K562 (cell line): ENCODE measurements around the gene BFSP2. TPM values are rescaled to one million over a fixed set of nuclear protein-coding genes. Genes with fewer than 3 reads are reported as not detected.

Experiments
- ATAC-seq: fragments of 200-7000 bp; cut with Tn5 transposase; 3 replicates; pipeline ENCODE4 v1.9.1; 2020; ENCODE audit warnings: moderate library complexity
- BruUV-seq: library from RNA; stranded (reverse); fragments of 400-500 nt; replicated peaks from 2 replicates; lab custom pipeline; 2021; lab: Mats Ljungman, UMichigan
- CTCF ChIA-PET: fragments of 300-600 bp; formaldehyde crosslinking; extraction: SDS; loops from one replicate; lab custom pipeline; 2021; ENCODE audit warnings: low intra/inter-chr PET ratio; lab: Yijun Ruan, JAX
- POLR2A ChIA-PET: fragments of 300-600, 350-650 bp; sonication (Branson Sonifier 250); formaldehyde crosslinking; extraction: SDS; loops from one replicate; lab custom pipeline; 2021; ENCODE audit warnings: antibody characterized with exemption, inconsistent platforms; lab: Yijun Ruan, JAX
- DNase-seq, 4 experiments: peaks; one replicate each; pipeline versions ENCODE4 v3.0.0 to v3.0.0-alpha.2; 2011 to 2018; ENCODE audit warnings: low spot score in 3 of 4, mixed read lengths in 3 of 4; ENCODE audit errors: extremely low read depth in 1 of 4
- FAIRE-seq: peaks from 2 replicates; lab custom pipeline; 2011; peaks lifted over from hg19 to GRCh38; lab: Jason Lieb, UNC
- H2AFZ ChIP-seq: 2 replicates; pipeline ENCODE4 v1.6.0; 2011; ENCODE audit warnings: low read depth, low read length, control low read depth, inconsistent platforms
- H3K27ac ChIP-seq: fragments of 200-600 bp; 3 replicates; pipeline ENCODE4 v1.8.0; 2011; ENCODE audit warnings: low read depth, mild to moderate bottlenecking, control low read depth, inconsistent platforms, low read length, moderate library complexity, mixed read lengths; ENCODE audit errors: extremely low read depth
- H3K27me3 ChIP-seq, 2 experiments: fragments of 300-600 bp in 1 of 2; 2 replicates in 1 of 2; 3 replicates in 1 of 2; pipeline versions ENCODE4 v1.6.0 to v1.8.0; 2011; ENCODE audit warnings: inconsistent platforms in 2 of 2, low read length in 2 of 2, mild to moderate bottlenecking in 1 of 2, mixed read lengths in 1 of 2, moderate library complexity in 1 of 2; ENCODE audit not compliant: control insufficient read depth in 2 of 2, insufficient read depth in 2 of 2
- H3K36me3 ChIP-seq: fragments of 300-600 bp; 3 replicates; pipeline ENCODE4 v1.8.0; 2011; ENCODE audit warnings: mild to moderate bottlenecking, low read length, inconsistent platforms; ENCODE audit not compliant: control insufficient read depth, insufficient read depth
- H3K4me1 ChIP-seq, 2 experiments: fragments of 200-600 bp in 1 of 2; replicated peaks in 1 of 2; 2 replicates in 1 of 2; 3 replicates in 1 of 2; pipeline versions ENCODE4 v1.5.1 to v1.8.0; 2011; ENCODE audit warnings: inconsistent platforms in 2 of 2, low read length in 2 of 2, mild to moderate bottlenecking in 1 of 2, mixed read lengths in 1 of 2, moderate library complexity in 1 of 2; ENCODE audit not compliant: control insufficient read depth in 2 of 2, insufficient read depth in 2 of 2
- H3K4me2 ChIP-seq: 2 replicates; pipeline ENCODE4 v1.6.1; 2011; ENCODE audit warnings: low read length, control low read depth, inconsistent platforms, mixed read lengths; ENCODE audit not compliant: insufficient read depth
- H3K4me3 ChIP-seq: fragments of 200-600 bp; sonication (generic), shearing (Covaris generic); 2 replicates; pipeline ENCODE4 v1.5.1; 2016; ENCODE audit warnings: control low read depth, inconsistent platforms
- H3K79me2 ChIP-seq: fragments of 200-600 bp; 3 replicates; pipeline ENCODE4 v1.8.0; 2011; ENCODE audit warnings: low read length, inconsistent platforms; ENCODE audit not compliant: control insufficient read depth, insufficient read depth
- H3K9ac ChIP-seq, 2 experiments: 2 replicates each; pipeline versions ENCODE4 v1.6.0 to v1.6.1; 2011; ENCODE audit warnings: low read depth in 2 of 2, low read length in 2 of 2, control low read depth in 1 of 2, inconsistent platforms in 1 of 2, mild to moderate bottlenecking in 1 of 2, mixed read lengths in 1 of 2; ENCODE audit not compliant: insufficient read depth in 1 of 2
- H3K9me1 ChIP-seq: one replicate; pipeline ENCODE4 v1.6.0; 2011; ENCODE audit warnings: inconsistent platforms, mild to moderate bottlenecking, low read length, moderate library complexity; ENCODE audit not compliant: control insufficient read depth, insufficient read depth
- H3K9me3 ChIP-seq: replicated peaks from 2 replicates; pipeline ENCODE4 v1.5.1; 2011; ENCODE audit warnings: low read depth, low read length, inconsistent platforms; ENCODE audit not compliant: control insufficient read depth, insufficient read depth
- H4K20me1 ChIP-seq: replicated peaks from 2 replicates; pipeline ENCODE4 v1.6.1; 2011; ENCODE audit warnings: low read length, inconsistent platforms, mixed read lengths; ENCODE audit not compliant: control insufficient read depth, insufficient read depth
- HNRNPH1 ChIP-seq: fragments of 200-400 bp; formaldehyde crosslinking; optimal IDR thresholded peaks from 2 replicates; pipeline ENCODE3; 2017; ENCODE audit warnings: low read depth, mild to moderate bottlenecking, low read length, moderate library complexity
- KLF13 ChIP-seq: fragments of 450-650 bp; IDR thresholded peaks from 2 replicates; pipeline ENCODE4 v1.6.1; 2016; ENCODE audit warnings: missing genetic modification characterization, low read depth, mild to moderate bottlenecking, missing compliant biosample characterization, moderate library complexity, borderline replicate concordance
- MTA2 ChIP-seq: fragments of 450-650 bp; IDR thresholded peaks from 2 replicates; pipeline ENCODE4 v1.6.1; 2016; ENCODE audit warnings: low read depth
- RERE ChIP-seq: sonication (generic); formaldehyde crosslinking; IDR thresholded peaks from 2 replicates; pipeline ENCODE4 v1.8.0; 2023; ENCODE audit warnings: missing genetic modification reagents, mild to moderate bottlenecking, borderline replicate concordance
- SNIP1 ChIP-seq: fragments of 450-650 bp; IDR thresholded peaks from 2 replicates; pipeline ENCODE4 v1.7.1; 2017; ENCODE audit warnings: low read depth, mild to moderate bottlenecking
- ZNF134 ChIP-seq: fragments of 250-450 bp; sonication (Bioruptor Pico); conservative IDR thresholded peaks from 2 replicates; pipeline ENCODE4 v1.4.0; 2020
- ZNF76 ChIP-seq: fragments of 250-450 bp; sonication (Bioruptor Pico); IDR thresholded peaks from 2 replicates; pipeline ENCODE4 v1.4.0; 2020; ENCODE audit warnings: mild to moderate bottlenecking, moderate library complexity, borderline replicate concordance
- WGBS: fragments of 100-300 bp; shearing (Covaris generic); methylation state at CpG from one replicate; pipeline ENCODE4 v1.1.6; 2016; ENCODE audit warnings: low coverage, mixed read lengths; ENCODE audit not compliant: insufficient coverage; ENCODE audit errors: missing lambda C conversion rate; 5-methylcytosine and 5-hydroxymethylcytosine counted together
- in situ Hi-C: fragments of 300-500 bp; cut with MboI; formaldehyde crosslinking; loops from 4 replicates; pipeline ENCODE4 v1.15.0; 2018; ENCODE audit warnings: inconsistent platforms, mixed read lengths
- intact Hi-C: fragments of 100-400 bp; cut with micrococcal nuclease; formaldehyde crosslinking; loops from 2 replicates; pipeline ENCODE4 v1.14.2; 2022
- polyA plus RNA-seq, 8 experiments: library from polyadenylated mRNA; depleted of rRNA in 4 of 8; stranded (reverse) in 5 of 8; unstranded in 3 of 8; fragments of >200 nt; fragmentation: Nextera tagmentation in 2 of 8; fragmentation: Illumina TruSeq in 1 of 8; extraction: Ambion mirVana in 2 of 8; extraction: Trizol in 1 of 8; gene quantifications; 2 replicates each; pipeline versions ENCODE4 v1.2.1 to v1.2.3, GENCODE V29; 2011 to 2014; ENCODE audit warnings: inconsistent platforms in 1 of 8, missing spikeins in 1 of 8
- total RNA-seq, 7 experiments: library from RNA; depleted of rRNA in 6 of 7; stranded (reverse); fragments of >200 nt in 6 of 7; fragmentation: Illumina TruSeq in 2 of 7; extraction: Trizol in 2 of 7; gene quantifications; 2 replicates each; pipeline versions ENCODE4 v1.2.1 to v1.2.3, GENCODE V29; 2011 to 2021; ENCODE audit warnings: low replicate concordance in 1 of 7

Gene BFSP2
- total and polyA plus RNA-seq, 9 of the 15 experiments (the other 6 are each of a cell fraction or from before 2014, with no cell fraction given), result not detected

- H3K27ac ChIP-seq, result no peak overlapping the region
- peaks cover 0 to 4% of the 10 kb centered on the region in 2 experiments; a peak in 1 of 5 replicates for H3K4me1 ChIP-seq
Measured at GRCh38 chr3:133469140-133469731, 69.4 kb downstream of the BFSP2 start.

More at GRCh38 chr3:133469140-133469731, 69.4 kb downstream of the BFSP2 start:
- Histone ChIP-seq H3K27me3 (peaks cover 0 to 21% of the 10 kb centered on the region in 2 experiments; a peak in 2 of 5 replicates), H3K79me2 (no peaks in the 10 kb centered on the region), H3K4me2 (no peak overlapping the region), H3K9me1 (no peaks in the 10 kb centered on the region), H3K4me3 (no peak overlapping the region), H3K9me3 (no peaks in the 10 kb centered on the region), H4K20me1 (no peaks in the 10 kb centered on the region), H3K36me3 (no peaks in the 10 kb centered on the region), H3K9ac (no peak overlapping the region), H2AFZ (no peak overlapping the region)
- BruUV-seq, result no TSS peak
- in situ Hi-C loops, result no loop called here
- intact Hi-C loops, result no loop called here
- POLR2A ChIA-PET, result interaction anchor here (1.1 kb wide), 1 partner anchor 11 kb away, joined by 3 read pairs; no protein-coding TSS in a partner anchor
- no peak for DNase-seq
- no peak for ATAC-seq
- CTCF ChIA-PET, result no interaction called here
- TF ChIP-seq ZNF76 (CRISPR knock-in tag), result no peak
- TF ChIP-seq SNIP1, result no peak
- TF ChIP-seq ZNF134, result no peak
- TF ChIP-seq MTA2, result no peak
- TF ChIP-seq KLF13 (tag), result no peak
- TF ChIP-seq RERE (CRISPR knock-in tag), result no peak
- no peak for TF ChIP-seq HNRNPH1
- TF ChIP-seq, all 486 proteins: peak for 0
- WGBS, result 2% methylated on average over 7 of the region's 7 CpGs
- FAIRE-seq, result no peak
